ENCODE data around the gene TLN1. TPM values are rescaled to one million over a fixed set of nuclear protein-coding genes. Genes with fewer than 3 reads are reported as not detected.

The TLN1 gene
- total RNA-seq, 4 donors from 2014 or later = 888 to 1,583 (median 1,047) TPM

GRCh38 chr9:35691334-35691650 is 40.7 kb downstream of the TLN1 start:
- ATAC-seq = no peak
- H3K4me1 ChIP-seq = peaks cover 2 to 58% (median 10%) of the 10 kb centered on the region in 3 donors
- no peaks in the 10 kb centered on the region for H3K9me3 ChIP-seq
- peak overlapping the region; percentile 96 to 99 (median 98) for H3K27ac ChIP-seq
- H3K36me3 ChIP-seq = peaks cover 0 to 28% of the 10 kb centered on the region in 2 donors
- WGBS, 2 donors (ENCODE audit: low coverage in 1 of 2) = 4 to 8% methylated on average over 7 to 10 of the region's 10 CpGs
- peak overlapping the region; percentile 79 to 81 for H3K4me3 ChIP-seq
- H3K27me3 ChIP-seq = no peaks in the 10 kb centered on the region
- no peak for TF ChIP-seq POLR2AphosphoS5 (IDR thresholded peaks at IDR 0.05)
- no peak for TF ChIP-seq POLR2A (IDR thresholded peaks at IDR 0.05)
- TF ChIP-seq CTCF (IDR thresholded peaks at IDR 0.05) = no peak
- no peak for TF ChIP-seq EP300 (IDR thresholded peaks at IDR 0.05)

GRCh38 chr9:35690614-35691333 is 41.2 kb downstream of the TLN1 start:
- 5% methylated on average over 8 of the region's 61 CpGs; no CpG with 5 or more reads in 1 of the 2 donors for WGBS, 2 donors (ENCODE audit: low coverage in 1 of 2)
- H3K9me3 ChIP-seq = no peaks in the 10 kb centered on the region
- peak overlapping the region; percentile 96 to 99 (median 98) for H3K27ac ChIP-seq
- TF ChIP-seq CTCF (IDR thresholded peaks at IDR 0.05) (no peak), POLR2A (IDR thresholded peaks at IDR 0.05) (peak; percentile 79), EP300 (IDR thresholded peaks at IDR 0.05) (no peak), POLR2AphosphoS5 (IDR thresholded peaks at IDR 0.05) (peak; percentile 82)
- H3K4me3 ChIP-seq = peak overlapping the region; percentile 79 to 81
- H3K4me1 ChIP-seq = peaks cover 0 to 54% (median 6%) of the 10 kb centered on the region in 3 donors
- ATAC-seq = peak; percentile 66
- H3K36me3 ChIP-seq = peaks cover 0 to 28% of the 10 kb centered on the region in 2 donors
- H3K27me3 ChIP-seq = no peaks in the 10 kb centered on the region

GRCh38 chr9:35690294-35690613 is 41.7 kb downstream of the TLN1 start:
- Histone ChIP-seq H3K36me3 (peaks cover 0 to 33% of the 10 kb centered on the region in 2 donors), H3K9me3 (no peaks in the 10 kb centered on the region), H3K4me1 (peaks cover 0 to 54% (median 2%) of the 10 kb centered on the region in 3 donors), H3K27me3 (no peaks in the 10 kb centered on the region), H3K4me3 (peak overlapping the region; percentile 79 to 81), H3K27ac (peak overlapping the region; percentile 96 to 99 (median 98))
- ATAC-seq = no peak
- TF ChIP-seq EP300 (IDR thresholded peaks at IDR 0.05) = no peak
- WGBS, 2 donors (ENCODE audit: low coverage in 1 of 2) = 0% methylated on average over 4 of the region's 21 CpGs; no CpG with 5 or more reads in 1 of the 2 donors

GRCh38 chr9:35689542-35690293 is 42.3 kb downstream of the TLN1 start, which contains the start of gene TPM2:
Gene TPM2, minus strand, starts transcription at chr9:35689925. Its CDS starts 108 bp downstream, at chr9:35689817.
- TF ChIP-seq EP300 (IDR thresholded peaks at IDR 0.05) = no peak
- TF ChIP-seq CTCF (IDR thresholded peaks at IDR 0.05) = peak in 1 of 4 experiments; percentile 10
- TF ChIP-seq POLR2A (IDR thresholded peaks at IDR 0.05) = peak; percentile 99
- peak; percentile 100 for TF ChIP-seq POLR2AphosphoS5 (IDR thresholded peaks at IDR 0.05)
- H3K4me3 ChIP-seq = peak within 1 kb of the TSS; percentile 79 to 81
- H3K27ac ChIP-seq = peak within 1 kb of the TSS; percentile 96 to 99 (median 98)
- H3K36me3 ChIP-seq = peaks cover 0 to 38% of the 10 kb centered on the region in 2 donors
- H3K27me3 ChIP-seq = no peaks in the 10 kb centered on the region
- 11 to 27% methylated on average over 2 to 11 of the region's 61 CpGs for WGBS, 2 donors (ENCODE audit: low coverage in 1 of 2)
- peak; percentile 65 for ATAC-seq
- H3K9me3 ChIP-seq = no peaks in the 10 kb centered on the region
- peaks cover 0 to 54% (median 0%) of the 10 kb centered on the region in 3 donors for H3K4me1 ChIP-seq

All from gastroesophageal sphincter (tissue), 4 donors.